HG02623 (cell line): ENCODE measurements around the gene CAPRIN2.

Experiments
- ATAC-seq: cut with Tn5 transposase; IDR thresholded peaks from one replicate; pipeline ENCODE4 v1.9.1; 2021; ENCODE audit warnings: moderate library complexity; ENCODE audit not compliant: unreplicated experiment

Gene CAPRIN2

GRCh38 chr12:30701056-30701455, 53.7 kb downstream of the CAPRIN2 start:
- no peak for ATAC-seq

GRCh38 chr12:30700216-30700900, 54.4 kb downstream of the CAPRIN2 start:
- ATAC-seq = no peak

- no peak for ATAC-seq
Measured at GRCh38 chr12:30698346-30698745, 56.4 kb downstream of the CAPRIN2 start.

GRCh38 chr12:30696943-30697342, 57.8 kb downstream of the CAPRIN2 start:
- ATAC-seq = no peak

- no peak for ATAC-seq
Measured at GRCh38 chr12:30696486-30696885, 58.3 kb downstream of the CAPRIN2 start.

GRCh38 chr12:30696103-30696408, 58.7 kb downstream of the CAPRIN2 start:
- peak; percentile 31 for ATAC-seq

- ATAC-seq = peak; percentile 80
Measured at GRCh38 chr12:30695199-30696102, 59.3 kb downstream of the CAPRIN2 start, which contains the start of gene IPO8. Gene IPO8 (minus strand): TSS chr12:30695869. CDS start chr12:30695647, 222 bp downstream.

GRCh38 chr12:30694412-30695198, 60.1 kb downstream of the CAPRIN2 start:
- ATAC-seq = peak; percentile 25

- ATAC-seq = no peak
Measured at GRCh38 chr12:30692470-30692869, 62.3 kb downstream of the CAPRIN2 start.

GRCh38 chr12:30691122-30691879, 63.5 kb downstream of the CAPRIN2 start:
- ATAC-seq = no peak

GRCh38 chr12:30687265-30687986, 67.3 kb downstream of the CAPRIN2 start:
- ATAC-seq = no peak

- no peak for ATAC-seq
Measured at GRCh38 chr12:30679241-30679640, 75.5 kb downstream of the CAPRIN2 start.

GRCh38 chr12:30678221-30678620, 76.5 kb downstream of the CAPRIN2 start:
- no peak for ATAC-seq

- ATAC-seq = no peak
Measured at GRCh38 chr12:30661210-30661609, 93.5 kb downstream of the CAPRIN2 start.
